GM12878 (cell line): ENCODE measurements around the gene ANKDD1A. TPM values are rescaled to one million over a fixed set of nuclear protein-coding genes. Genes with fewer than 3 reads are reported as not detected.
A peak's percentile ranks its signal among the peaks of the same experiment; 100 is the strongest.

Experiments used
- ATAC-seq: fragments of 200-7000 bp; cut with Tn5 transposase; 3 replicates; pipeline ENCODE4 v1.9.1; 2020; ENCODE audit warnings: mild to moderate bottlenecking, moderate library complexity
- BruUV-seq: library from RNA; stranded (reverse); fragments of 400-500 nt; replicated peaks from 2 replicates; lab custom pipeline; 2021; lab: Mats Ljungman, UMichigan
- CTCF ChIA-PET: fragments of 300-600 bp; sonication (Branson Sonifier 250); formaldehyde crosslinking; extraction: SDS; loops from one replicate; lab custom pipeline; 2021; ENCODE audit warnings: inconsistent platforms; lab: Yijun Ruan, JAX
- POLR2A ChIA-PET: fragments of 350-600 bp; formaldehyde crosslinking; extraction: SDS; loops from one replicate; lab custom pipeline; 2021; ENCODE audit warnings: inconsistent platforms; lab: Charles Lee
- RAD21 ChIA-PET: fragments of 300-600 bp; sonication (Branson Sonifier 250); formaldehyde crosslinking; loops from one replicate; lab custom pipeline; 2023; ENCODE audit warnings: antibody characterized with exemption; ENCODE audit not compliant: unreplicated experiment; lab: Charles Lee
- SMC1A ChIA-PET: fragments of 300-600 bp; sonication (Branson Sonifier 250); formaldehyde crosslinking; loops from one replicate; lab custom pipeline; 2023; ENCODE audit not compliant: unreplicated experiment, uncharacterized antibody; lab: Charles Lee
- DNase-seq: peaks from one replicate; pipeline ENCODE4 v3.0.0-alpha.2; 2011; ENCODE audit warnings: low read depth, low spot score
- FAIRE-seq: peaks from 3 replicates; lab custom pipeline; 2011; peaks lifted over from hg19 to GRCh38; lab: Jason Lieb, UNC
- H2AFZ ChIP-seq: 2 replicates; pipeline ENCODE4 v1.6.0; 2011; ENCODE audit warnings: low read depth, low read length, control low read depth; ENCODE audit not compliant: control insufficient read depth
- H3K27ac ChIP-seq: 2 replicates; pipeline ENCODE4 v1.5.1; 2011; ENCODE audit warnings: control low read depth; ENCODE audit not compliant: control insufficient read depth, insufficient read depth
- H3K27me3 ChIP-seq, 2 experiments: replicated peaks in 1 of 2; 2 replicates each; pipeline versions ENCODE4 v1.6.0 to v1.6.1; 2011; ENCODE audit warnings: low read length in 1 of 2; ENCODE audit not compliant: control insufficient read depth in 2 of 2, insufficient read depth in 2 of 2
- H3K36me3 ChIP-seq, 2 experiments: 2 replicates each; pipeline ENCODE4 v1.5.1; 2011; ENCODE audit warnings: low read length in 1 of 2; ENCODE audit not compliant: control insufficient read depth in 2 of 2, insufficient read depth in 2 of 2
- H3K4me1 ChIP-seq: 2 replicates; pipeline ENCODE4 v1.6.1; 2011; ENCODE audit warnings: mild to moderate bottlenecking, low read length, moderate library complexity, mixed read lengths; ENCODE audit not compliant: control insufficient read depth, insufficient read depth
- H3K4me2 ChIP-seq: 2 replicates; pipeline ENCODE4 v1.6.0; 2011; ENCODE audit warnings: control low read depth; ENCODE audit not compliant: control insufficient read depth, insufficient read depth
- H3K4me3 ChIP-seq: fragments of 200-600 bp; sonication (generic); 2 replicates; pipeline ENCODE4 v1.5.1; 2016
- H3K79me2 ChIP-seq: 2 replicates; pipeline ENCODE4 v1.6.0; 2011; ENCODE audit warnings: low read length; ENCODE audit not compliant: control insufficient read depth, insufficient read depth
- H3K9ac ChIP-seq: 2 replicates; pipeline ENCODE4 v1.8.0; 2011; ENCODE audit warnings: low read length, control low read depth, mixed read lengths; ENCODE audit not compliant: control insufficient read depth, insufficient read depth
- H3K9me3 ChIP-seq: replicated peaks from 3 replicates; pipeline ENCODE4 v1.5.1; 2011; ENCODE audit warnings: mild to moderate bottlenecking, low read length; ENCODE audit not compliant: control insufficient read depth, insufficient read depth
- H4K20me1 ChIP-seq: 2 replicates; pipeline ENCODE4 v1.6.0; 2011; ENCODE audit not compliant: control insufficient read depth, insufficient read depth
- BHLHE40 ChIP-seq, 2 experiments: fragments of 450-650 bp in 1 of 2; IDR thresholded peaks; 2 replicates each; pipeline ENCODE4 v1.6.1; 2011 to 2017; ENCODE audit warnings: low read depth in 2 of 2, borderline replicate concordance in 1 of 2, improper control_type of control experiment in 1 of 2, low read length in 1 of 2, mild to moderate bottlenecking in 1 of 2
- CHD1 ChIP-seq: IDR thresholded peaks from 2 replicates; pipeline ENCODE4 v1.6.1; 2012; ENCODE audit warnings: low read depth, low read length, improper control_type of control experiment
- CHD2 ChIP-seq: IDR thresholded peaks from 2 replicates; pipeline ENCODE4 v1.6.1; 2011; ENCODE audit warnings: low read depth, low read length, improper control_type of control experiment, borderline replicate concordance
- HDGF ChIP-seq: fragments of 450-650 bp; IDR thresholded peaks from 2 replicates; pipeline ENCODE4 v1.6.1; 2016; ENCODE audit warnings: antibody characterized with exemption
- NFYA ChIP-seq: IDR thresholded peaks from 2 replicates; pipeline ENCODE4 v1.6.1; 2011; ENCODE audit warnings: low read depth, mild to moderate bottlenecking, low read length, improper control_type of control experiment, borderline replicate concordance
- RELA ChIP-seq: fragments of 450-650 bp; IDR thresholded peaks from 2 replicates; pipeline ENCODE4 v1.8.0; 2014; ENCODE audit warnings: borderline replicate concordance; ENCODE audit not compliant: partially characterized antibody
- SIN3A ChIP-seq: IDR thresholded peaks from 2 replicates; pipeline ENCODE4 v1.6.1; 2012; ENCODE audit warnings: low read depth, low read length, improper control_type of control experiment
- SMAD5 ChIP-seq: IDR thresholded peaks from 2 replicates; pipeline ENCODE4 v1.6.1; 2016; ENCODE audit warnings: antibody characterized with exemption, low read depth
- YY1 ChIP-seq: IDR thresholded peaks from 2 replicates; pipeline ENCODE4 v1.6.1; 2011; ENCODE audit warnings: low read depth, mild to moderate bottlenecking, low read length
- WGBS: methylation state at CpG from one replicate; pipeline ENCODE4 v1.1.6; 2016; ENCODE audit warnings: low lambda C conversion rate; ENCODE audit not compliant: insufficient replicate concordance, insufficient coverage; ENCODE audit errors: missing lambda C conversion rate; 5-methylcytosine and 5-hydroxymethylcytosine counted together
- in situ Hi-C: fragments of 300-500 bp; cut with MboI; formaldehyde crosslinking; loops from 9 replicates; pipeline ENCODE4 v1.14.3; 2018; ENCODE audit warnings: mixed read lengths
- intact Hi-C: fragments of 100-400 bp; cut with micrococcal nuclease; formaldehyde crosslinking; loops from one replicate; pipeline ENCODE4 v1.14.2; 2022; ENCODE audit not compliant: unreplicated experiment
- polyA plus RNA-seq, 11 experiments: library from polyadenylated mRNA; depleted of rRNA in 4 of 11; unstranded in 6 of 11; stranded (reverse) in 5 of 11; fragments of >200 nt; fragmentation: Nextera tagmentation in 4 of 11; fragmentation: Illumina TruSeq in 1 of 11; extraction: Ambion mirVana in 4 of 11; extraction: Trizol in 1 of 11; gene quantifications; 1 replicate in 1 of 11; 2 replicates in 10 of 11; pipeline versions ENCODE4 v1.2.1 to v1.2.3, GENCODE V29; 2011 to 2016; ENCODE audit warnings: inconsistent platforms in 2 of 11, missing spikeins in 2 of 11, low read depth in 1 of 11
- total RNA-seq, 4 experiments: library from RNA; depleted of rRNA in 3 of 4; stranded (reverse); fragments of >200 nt in 3 of 4; fragmentation: Illumina TruSeq in 1 of 4; extraction: Trizol in 1 of 4; gene quantifications; 2 replicates each; pipeline versions ENCODE4 v1.2.1 to v1.2.3, GENCODE V29; 2013 to 2021
- TF ChIP-seq, protein P1 (sequence below): IDR thresholded peaks from 2 replicates; pipeline ENCODE4 v1.6.1; 2011; ENCODE audit warnings: mild to moderate bottlenecking, low read depth, low read length, moderate library complexity; ENCODE audit not compliant: insufficient replicate concordance
- TF ChIP-seq, protein P2 (sequence below): fragments of 450-650 bp; IDR thresholded peaks from 2 replicates; pipeline ENCODE4 v1.6.1; 2017; ENCODE audit warnings: mild to moderate bottlenecking, moderate library complexity
- TF ChIP-seq, protein P3 (sequence below): IDR thresholded peaks from 2 replicates; pipeline ENCODE4 v1.6.1; 2011; ENCODE audit warnings: borderline replicate concordance, low read depth, mild to moderate bottlenecking, moderate library complexity, mixed read lengths, low read length; ENCODE audit not compliant: insufficient read depth; ENCODE audit errors: extremely low read length

The ANKDD1A gene
- total and polyA plus RNA-seq, 10 of the 15 experiments (the other 5 are each of a cell fraction or from before 2014, with no cell fraction given), result 1.5 to 6.6 (median 4.1) TPM

DNA sequence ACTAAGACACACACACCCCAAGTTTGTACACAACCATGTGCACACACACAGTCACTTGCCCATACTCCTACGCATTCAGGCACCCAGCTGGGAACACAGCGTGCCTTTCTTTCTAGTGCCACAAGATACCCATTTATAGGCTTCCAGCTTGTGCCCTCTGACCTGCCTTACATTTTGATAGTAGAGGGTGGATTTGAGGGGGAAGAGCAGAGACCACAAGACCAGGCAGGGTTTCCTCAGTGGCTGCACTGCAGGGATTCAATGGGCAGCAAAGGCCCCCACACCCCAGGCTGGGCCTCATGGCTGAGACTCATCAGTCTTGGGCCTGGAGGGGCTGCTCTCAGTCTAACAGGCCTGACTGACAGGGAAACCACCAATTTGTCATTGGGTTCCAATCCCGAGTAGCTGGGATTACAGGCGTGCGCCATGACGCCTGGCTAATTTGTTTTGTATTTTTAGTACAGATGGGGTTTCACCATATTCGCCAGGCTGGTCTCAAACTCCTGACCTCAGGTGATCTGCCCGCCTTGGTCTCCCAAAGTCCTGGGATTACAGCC, 18.8 kb upstream of the ANKDD1A start (continued):
- no peak for TF ChIP-seq RELA
- TF ChIP-seq SIN3A, result 0 out of 2 replicates have a peak, but pooled peaks have one; percentile 13
- TF ChIP-seq, protein P1, sequence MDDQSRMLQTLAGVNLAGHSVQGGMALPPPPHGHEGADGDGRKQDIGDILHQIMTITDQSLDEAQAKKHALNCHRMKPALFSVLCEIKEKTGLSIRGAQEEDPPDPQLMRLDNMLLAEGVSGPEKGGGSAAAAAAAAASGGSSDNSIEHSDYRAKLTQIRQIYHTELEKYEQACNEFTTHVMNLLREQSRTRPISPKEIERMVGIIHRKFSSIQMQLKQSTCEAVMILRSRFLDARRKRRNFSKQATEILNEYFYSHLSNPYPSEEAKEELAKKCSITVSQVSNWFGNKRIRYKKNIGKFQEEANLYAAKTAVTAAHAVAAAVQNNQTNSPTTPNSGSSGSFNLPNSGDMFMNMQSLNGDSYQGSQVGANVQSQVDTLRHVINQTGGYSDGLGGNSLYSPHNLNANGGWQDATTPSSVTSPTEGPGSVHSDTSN, result peak; percentile 10
- TF ChIP-seq CHD1, result peak; percentile 22; the same call in 1 of the 2 replicates
- TF ChIP-seq, all 136 proteins: peak for 15

DNA sequence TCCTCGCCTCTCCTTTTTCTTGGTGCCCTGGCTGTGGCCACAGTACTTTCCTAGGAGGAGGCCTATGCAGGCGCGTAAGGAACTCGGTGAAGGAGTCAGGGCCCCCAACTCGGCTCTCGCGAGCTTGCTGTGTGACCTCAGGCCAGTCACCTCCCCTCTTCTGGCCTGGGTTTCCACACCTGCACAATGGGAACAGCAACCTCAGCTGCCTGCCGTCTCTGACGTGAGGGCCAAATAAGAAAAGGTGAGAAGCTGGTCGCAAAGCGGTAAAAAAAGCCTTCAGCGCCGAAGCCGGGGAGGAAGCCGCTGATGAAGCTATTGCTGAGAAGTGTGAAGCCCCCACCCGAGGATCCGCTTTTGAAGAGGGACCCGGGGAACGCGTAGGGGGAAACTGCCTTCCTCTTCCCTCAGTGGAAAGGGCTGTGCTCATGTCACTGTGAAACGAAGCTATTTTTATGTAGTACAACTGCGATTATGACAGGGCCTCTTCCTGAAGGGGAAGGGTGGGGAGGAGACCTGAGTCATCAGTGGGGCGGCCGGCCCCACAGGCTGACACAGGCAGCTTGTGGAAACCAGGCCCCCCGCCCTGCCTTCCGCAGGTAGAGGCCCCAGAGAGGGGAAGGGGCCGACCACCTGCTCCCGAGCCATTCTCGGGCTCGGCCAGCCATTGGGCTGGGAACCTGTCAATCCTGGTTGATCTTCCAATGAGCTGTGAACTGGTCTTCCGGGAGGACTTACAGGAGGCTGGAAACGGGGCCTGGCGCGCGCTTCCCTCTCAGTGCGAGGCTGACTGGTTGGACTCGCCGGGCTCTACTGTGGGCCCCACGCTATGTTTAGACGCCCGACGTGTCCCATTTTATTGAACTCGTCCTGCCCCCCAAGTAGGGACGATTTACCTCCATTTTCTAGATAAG, 18.0 kb upstream of the ANKDD1A start:
- Histone ChIP-seq H3K79me2 (peaks cover 9% of the 10 kb centered on the region), H3K4me2 (peak overlapping the region; percentile 99), H3K4me1 (peaks cover 42% of the 10 kb centered on the region), H3K27me3 (no peaks in the 10 kb centered on the region), H3K9ac (peak overlapping the region; percentile 80), H4K20me1 (no peaks in the 10 kb centered on the region), H2AFZ (peak overlapping the region; percentile 52), H3K4me3 (peak overlapping the region; percentile 78), H3K27ac (peak overlapping the region; percentile 97), H3K9me3 (no peaks in the 10 kb centered on the region), H3K36me3 (no peaks in the 10 kb centered on the region)
- DNase-seq (peak; percentile 99), ATAC-seq (peak; percentile 81), FAIRE-seq (peak; percentile 86)
- TSS peak; percentile 97 for BruUV-seq
- intact Hi-C loops, result loop anchor here (1.0 to 5.0 kb wide), 7 partner anchors 48 to 731 kb away; partner anchors contain the start of genes MTFMT, PIF1, PPIB and RNU5B-1
- WGBS, result under 1% methylated on average over 43 of the region's 44 CpGs
- RAD21 ChIA-PET, result interaction anchor here (0.6 to 5.8 kb wide), 34 partner anchors 7 to 648 kb away, joined by 3 to 129 read pairs (median 6); partner anchors contain the start of genes CLPX, PIF1, PLEKHO2 and SPG21
- CTCF ChIA-PET, result interaction anchor here (0.5 to 6.2 kb wide), 31 partner anchors 8 to 404 kb away, joined by 3 to 78 read pairs (median 5); partner anchors contain the start of genes PIF1 and SPG21
- in situ Hi-C loops, result loop anchor here (25.0 kb wide), 1 partner anchor 1406 kb away; no protein-coding TSS in a partner anchor
- POLR2A ChIA-PET, result interaction anchor here (0.6 to 9.0 kb wide), 31 partner anchors 8 to 411 kb away, joined by 3 to 136 read pairs (median 5); partner anchors contain the start of genes ANKDD1A, PIF1, PLEKHO2 and RNU5B-1
- SMC1A ChIA-PET, result interaction anchor here (0.8 to 7.4 kb wide), 32 partner anchors 10 to 730 kb away, joined by 3 to 118 read pairs (median 6); partner anchors contain the start of genes PIF1 and PLEKHO2
- TF ChIP-seq SMAD5 (peak; percentile 69), CHD2 (peak; percentile 96), NFYA (peak; percentile 40; the same call in 1 of the 2 replicates), HDGF (no peak; the same call in 1 of the 2 replicates), YY1 (peak; percentile 39; the same call in 1 of the 2 replicates), BHLHE40 (IDR thresholded peaks at IDR 0.05; ENCODE audit: borderline replicate concordance in 1 of 2, low read depth in 2 of 2, low read length in 1 of 2) (peak; percentile 6 to 71)
- TF ChIP-seq, protein P2, sequence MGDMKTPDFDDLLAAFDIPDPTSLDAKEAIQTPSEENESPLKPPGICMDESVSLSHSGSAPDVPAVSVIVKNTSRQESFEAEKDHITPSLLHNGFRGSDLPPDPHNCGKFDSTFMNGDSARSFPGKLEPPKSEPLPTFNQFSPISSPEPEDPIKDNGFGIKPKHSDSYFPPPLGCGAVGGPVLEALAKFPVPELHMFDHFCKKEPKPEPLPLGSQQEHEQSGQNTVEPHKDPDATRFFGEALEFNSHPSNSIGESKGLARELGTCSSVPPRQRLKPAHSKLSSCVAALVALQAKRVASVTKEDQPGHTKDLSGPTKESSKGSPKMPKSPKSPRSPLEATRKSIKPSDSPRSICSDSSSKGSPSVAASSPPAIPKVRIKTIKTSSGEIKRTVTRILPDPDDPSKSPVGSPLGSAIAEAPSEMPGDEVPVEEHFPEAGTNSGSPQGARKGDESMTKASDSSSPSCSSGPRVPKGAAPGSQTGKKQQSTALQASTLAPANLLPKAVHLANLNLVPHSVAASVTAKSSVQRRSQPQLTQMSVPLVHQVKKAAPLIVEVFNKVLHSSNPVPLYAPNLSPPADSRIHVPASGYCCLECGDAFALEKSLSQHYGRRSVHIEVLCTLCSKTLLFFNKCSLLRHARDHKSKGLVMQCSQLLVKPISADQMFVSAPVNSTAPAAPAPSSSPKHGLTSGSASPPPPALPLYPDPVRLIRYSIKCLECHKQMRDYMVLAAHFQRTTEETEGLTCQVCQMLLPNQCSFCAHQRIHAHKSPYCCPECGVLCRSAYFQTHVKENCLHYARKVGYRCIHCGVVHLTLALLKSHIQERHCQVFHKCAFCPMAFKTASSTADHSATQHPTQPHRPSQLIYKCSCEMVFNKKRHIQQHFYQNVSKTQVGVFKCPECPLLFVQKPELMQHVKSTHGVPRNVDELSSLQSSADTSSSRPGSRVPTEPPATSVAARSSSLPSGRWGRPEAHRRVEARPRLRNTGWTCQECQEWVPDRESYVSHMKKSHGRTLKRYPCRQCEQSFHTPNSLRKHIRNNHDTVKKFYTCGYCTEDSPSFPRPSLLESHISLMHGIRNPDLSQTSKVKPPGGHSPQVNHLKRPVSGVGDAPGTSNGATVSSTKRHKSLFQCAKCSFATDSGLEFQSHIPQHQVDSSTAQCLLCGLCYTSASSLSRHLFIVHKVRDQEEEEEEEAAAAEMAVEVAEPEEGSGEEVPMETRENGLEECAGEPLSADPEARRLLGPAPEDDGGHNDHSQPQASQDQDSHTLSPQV, result no peak
- TF ChIP-seq, protein P3, sequence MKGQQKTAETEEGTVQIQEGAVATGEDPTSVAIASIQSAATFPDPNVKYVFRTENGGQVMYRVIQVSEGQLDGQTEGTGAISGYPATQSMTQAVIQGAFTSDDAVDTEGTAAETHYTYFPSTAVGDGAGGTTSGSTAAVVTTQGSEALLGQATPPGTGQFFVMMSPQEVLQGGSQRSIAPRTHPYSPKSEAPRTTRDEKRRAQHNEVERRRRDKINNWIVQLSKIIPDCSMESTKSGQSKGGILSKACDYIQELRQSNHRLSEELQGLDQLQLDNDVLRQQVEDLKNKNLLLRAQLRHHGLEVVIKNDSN, result no peak
